Smooth muscle cell (in vitro differentiated cells): Measurements from ENCODE around the gene SUMF1. TPM values are rescaled to one million over a fixed set of nuclear protein-coding genes. Genes with fewer than 3 reads are reported as not detected.

Experiments used
- DNase-seq: peaks from one replicate; lab custom pipeline; 2025; ENCODE audit not compliant: unreplicated experiment; lab: John Stamatoyannopoulos, UW
- H2AFZ ChIP-seq: fragments of 200-600 bp; sonication (generic); 2 replicates; pipeline ENCODE4 v1.6.0; 2016; ENCODE audit warnings: antibody characterized with exemption, low read depth, mild to moderate bottlenecking
- H3F3A ChIP-seq: fragments of 200-600 bp; sonication (generic); 2 replicates; pipeline ENCODE4 v1.6.0; 2017; ENCODE audit warnings: antibody characterized with exemption, low read depth
- H3K27ac ChIP-seq: fragments of 200-600 bp; sonication (generic); 2 replicates; pipeline ENCODE4 v1.5.1; 2016; ENCODE audit warnings: low read depth, mild to moderate bottlenecking
- H3K27me3 ChIP-seq: fragments of 200-600 bp; sonication (generic); 2 replicates; pipeline ENCODE4 v1.6.1; 2016; ENCODE audit warnings: low read depth, mild to moderate bottlenecking
- H3K36me3 ChIP-seq: fragments of 200-600 bp; sonication (generic); 2 replicates; pipeline ENCODE4 v1.5.1; 2016; ENCODE audit warnings: low read depth
- H3K4me1 ChIP-seq: fragments of 200-600 bp; sonication (generic); 2 replicates; pipeline ENCODE4 v1.5.1; 2016; ENCODE audit warnings: low read depth
- H3K4me2 ChIP-seq: fragments of 200-600 bp; sonication (generic); 2 replicates; pipeline ENCODE4 v1.6.0; 2016; ENCODE audit warnings: mild to moderate bottlenecking
- H3K4me3 ChIP-seq: fragments of 200-600 bp; sonication (generic); 2 replicates; pipeline ENCODE4 v1.5.1; 2016; ENCODE audit warnings: mild to moderate bottlenecking
- H3K79me2 ChIP-seq: fragments of 200-600 bp; sonication (generic); 2 replicates; pipeline ENCODE4 v1.6.0; 2016; ENCODE audit warnings: low read depth, mild to moderate bottlenecking
- H3K9ac ChIP-seq: fragments of 200-600 bp; sonication (generic); 2 replicates; pipeline ENCODE4 v1.6.0; 2016; ENCODE audit warnings: low read depth
- H3K9me3 ChIP-seq: fragments of 200-600 bp; sonication (generic); replicated peaks from 2 replicates; pipeline ENCODE4 v1.5.1; 2016; ENCODE audit warnings: low read depth
- H4K20me1 ChIP-seq: fragments of 200-600 bp; sonication (generic); 2 replicates; pipeline ENCODE4 v1.6.0; 2016; ENCODE audit warnings: low read depth
- WGBS: methylation state at CpG from one replicate; pipeline ENCODE4 v1.1.7; 2016; ENCODE audit warnings: low lambda C conversion rate; 5-methylcytosine and 5-hydroxymethylcytosine counted together
- polyA plus RNA-seq: library from polyadenylated mRNA; unstranded; fragments of >200 nt; fragmentation: Nextera tagmentation; extraction: Ambion mirVana; gene quantifications from 2 replicates; pipeline ENCODE4 v1.2.1, GENCODE V29; 2016
- total RNA-seq: library from RNA; depleted of rRNA; stranded (reverse); fragments of >200 nt; gene quantifications from 2 replicates; pipeline ENCODE4 v1.2.3, GENCODE V29; 2014
- TF ChIP-seq, protein P1 (sequence below): fragments of 200-600 bp; sonication (generic); IDR thresholded peaks from 2 replicates; pipeline ENCODE4 v1.5.1; 2017; ENCODE audit warnings: borderline replicate concordance, mild to moderate bottlenecking, antibody characterized with exemption; ENCODE audit not compliant: insufficient read depth, poor library complexity, severe bottlenecking

SUMF1 gene
- total and polyA plus RNA-seq, 2 experiments from 2014 or later, result 28.3 to 29.5 TPM

DNA sequence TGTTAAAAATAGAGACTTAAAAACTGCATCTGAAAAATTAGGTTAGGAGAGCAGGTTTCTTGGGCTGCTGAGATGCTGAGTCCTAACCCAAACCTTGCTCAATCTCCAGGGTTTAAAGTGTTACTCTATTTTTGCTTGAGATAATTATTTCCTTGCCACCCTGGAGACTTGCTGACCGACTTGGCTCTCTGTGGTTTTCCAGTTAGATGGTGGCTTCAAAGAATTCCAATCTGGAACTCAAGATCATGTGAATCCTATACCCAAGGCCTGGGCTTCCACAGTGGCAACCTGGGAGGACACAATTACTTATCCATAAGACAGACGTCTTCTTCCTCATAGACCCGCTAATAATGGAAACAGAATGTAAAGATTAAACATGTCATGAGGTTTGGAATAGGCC, 47.7 kb downstream of the SUMF1 start:
- H2AFZ ChIP-seq, result no peak overlapping the region
- TF ChIP-seq, protein P1, sequence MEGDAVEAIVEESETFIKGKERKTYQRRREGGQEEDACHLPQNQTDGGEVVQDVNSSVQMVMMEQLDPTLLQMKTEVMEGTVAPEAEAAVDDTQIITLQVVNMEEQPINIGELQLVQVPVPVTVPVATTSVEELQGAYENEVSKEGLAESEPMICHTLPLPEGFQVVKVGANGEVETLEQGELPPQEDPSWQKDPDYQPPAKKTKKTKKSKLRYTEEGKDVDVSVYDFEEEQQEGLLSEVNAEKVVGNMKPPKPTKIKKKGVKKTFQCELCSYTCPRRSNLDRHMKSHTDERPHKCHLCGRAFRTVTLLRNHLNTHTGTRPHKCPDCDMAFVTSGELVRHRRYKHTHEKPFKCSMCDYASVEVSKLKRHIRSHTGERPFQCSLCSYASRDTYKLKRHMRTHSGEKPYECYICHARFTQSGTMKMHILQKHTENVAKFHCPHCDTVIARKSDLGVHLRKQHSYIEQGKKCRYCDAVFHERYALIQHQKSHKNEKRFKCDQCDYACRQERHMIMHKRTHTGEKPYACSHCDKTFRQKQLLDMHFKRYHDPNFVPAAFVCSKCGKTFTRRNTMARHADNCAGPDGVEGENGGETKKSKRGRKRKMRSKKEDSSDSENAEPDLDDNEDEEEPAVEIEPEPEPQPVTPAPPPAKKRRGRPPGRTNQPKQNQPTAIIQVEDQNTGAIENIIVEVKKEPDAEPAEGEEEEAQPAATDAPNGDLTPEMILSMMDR, result no peak
- no peaks in the 10 kb centered on the region for H3K27me3 ChIP-seq
- no peak overlapping the region for H3K27ac ChIP-seq
- no peak overlapping the region for H3K4me2 ChIP-seq
- 96% methylated on average over 3 of the region's 3 CpGs for WGBS
- no peaks in the 10 kb centered on the region for H3F3A ChIP-seq
- H3K4me1 ChIP-seq, result no peaks in the 10 kb centered on the region
- no peaks in the 10 kb centered on the region for H4K20me1 ChIP-seq
- no peak overlapping the region for H3K9ac ChIP-seq
- H3K4me3 ChIP-seq, result no peak overlapping the region
- no peak for DNase-seq
- H3K79me2 ChIP-seq, result no peaks in the 10 kb centered on the region
- no peaks in the 10 kb centered on the region for H3K36me3 ChIP-seq
- H3K9me3 ChIP-seq, result no peaks in the 10 kb centered on the region

DNA sequence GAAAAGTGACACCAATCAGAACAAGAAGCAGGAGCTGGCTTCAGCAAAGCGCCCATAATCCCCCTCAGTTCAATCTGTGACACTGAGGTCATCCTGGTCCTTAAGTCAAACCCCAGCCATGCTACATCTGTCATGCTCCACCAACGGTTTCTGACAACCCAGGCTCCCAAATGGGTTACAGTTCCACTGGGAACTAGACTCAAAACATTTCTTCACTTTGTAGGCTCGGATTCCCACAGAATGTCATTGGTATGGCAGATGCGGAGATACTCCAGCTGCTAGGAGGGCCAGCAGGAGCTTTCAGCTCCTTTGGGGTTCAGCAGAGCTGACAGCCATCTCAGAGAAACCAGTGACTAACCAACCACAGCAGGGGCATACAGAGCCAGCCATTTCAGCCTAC, 48.9 kb downstream of the SUMF1 start:
- no peaks in the 10 kb centered on the region for H3K9me3 ChIP-seq
- H3K9ac ChIP-seq, result no peak overlapping the region
- H3K4me2 ChIP-seq, result no peak overlapping the region
- DNase-seq, result no peak
- no peaks in the 10 kb centered on the region for H3F3A ChIP-seq
- H3K27ac ChIP-seq, result no peak overlapping the region
- H4K20me1 ChIP-seq, result no peaks in the 10 kb centered on the region
- H3K36me3 ChIP-seq, result no peaks in the 10 kb centered on the region
- H3K27me3 ChIP-seq, result no peaks in the 10 kb centered on the region
- H3K4me3 ChIP-seq, result no peak overlapping the region
- TF ChIP-seq, protein P1, result no peak
- 90% methylated on average over 4 of the region's 4 CpGs for WGBS
- no peak overlapping the region for H2AFZ ChIP-seq
- H3K79me2 ChIP-seq, result no peaks in the 10 kb centered on the region
- H3K4me1 ChIP-seq, result no peaks in the 10 kb centered on the region

DNA sequence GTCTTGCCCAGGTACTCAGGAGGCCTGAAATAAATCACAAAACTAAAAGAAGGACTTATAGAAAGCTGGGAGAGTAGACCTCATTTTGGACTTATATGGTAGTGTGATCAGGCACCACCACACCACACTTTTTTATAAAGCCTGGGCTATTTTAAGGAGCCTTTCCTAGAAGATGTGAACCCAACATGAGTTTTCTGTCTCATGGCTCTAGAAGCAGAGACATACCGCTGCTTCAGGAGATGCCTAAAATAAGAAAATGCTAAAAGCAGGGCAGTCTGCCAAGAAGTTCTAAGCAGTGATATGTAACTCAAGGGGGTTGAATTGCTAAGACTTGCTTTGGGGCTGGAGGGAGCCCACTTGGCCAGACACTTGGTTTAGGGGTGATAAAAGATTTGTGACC, 49.6 kb downstream of the SUMF1 start:
- no peaks in the 10 kb centered on the region for H3K27me3 ChIP-seq
- no peaks in the 10 kb centered on the region for H3F3A ChIP-seq
- H3K9ac ChIP-seq, result no peak overlapping the region
- no peaks in the 10 kb centered on the region for H3K4me1 ChIP-seq
- H3K36me3 ChIP-seq, result no peaks in the 10 kb centered on the region
- no peaks in the 10 kb centered on the region for H4K20me1 ChIP-seq
- no peak overlapping the region for H3K27ac ChIP-seq
- no peak overlapping the region for H3K4me2 ChIP-seq
- WGBS, result 94% methylated on average over 1 of the region's 1 CpG
- TF ChIP-seq, protein P1, result no peak
- H3K79me2 ChIP-seq, result no peaks in the 10 kb centered on the region
- no peak for DNase-seq
- H3K4me3 ChIP-seq, result no peak overlapping the region
- H2AFZ ChIP-seq, result no peak overlapping the region
- H3K9me3 ChIP-seq, result no peaks in the 10 kb centered on the region

DNA sequence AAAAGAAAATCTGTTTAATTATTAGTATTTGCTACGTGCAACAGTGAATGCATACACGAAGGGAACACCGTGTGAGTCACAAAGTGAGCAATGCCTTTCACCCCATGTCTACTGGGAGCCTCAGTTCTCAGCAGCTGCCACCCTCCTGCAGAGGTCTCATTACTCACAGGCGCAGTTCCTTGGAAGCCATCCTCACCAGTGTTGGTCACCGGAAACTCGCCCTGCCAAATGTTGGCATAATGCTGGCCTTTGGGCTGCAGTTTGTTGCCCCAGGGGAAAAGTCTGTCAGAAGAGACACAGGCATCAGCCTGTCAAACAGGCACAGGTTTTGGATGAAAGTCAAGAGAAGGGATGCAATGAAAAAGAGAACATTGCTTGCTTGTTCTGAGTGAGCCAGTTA, 50.1 kb downstream of the SUMF1 start:
- no peak overlapping the region for H3K4me2 ChIP-seq
- no peaks in the 10 kb centered on the region for H3K4me1 ChIP-seq
- H3K4me3 ChIP-seq, result no peak overlapping the region
- H2AFZ ChIP-seq, result no peak overlapping the region
- H3K36me3 ChIP-seq, result no peaks in the 10 kb centered on the region
- no peak overlapping the region for H3K27ac ChIP-seq
- no peaks in the 10 kb centered on the region for H3K79me2 ChIP-seq
- H3K27me3 ChIP-seq, result no peaks in the 10 kb centered on the region
- TF ChIP-seq, protein P1, result no peak
- no peak overlapping the region for H3K9ac ChIP-seq
- no peaks in the 10 kb centered on the region for H3F3A ChIP-seq
- DNase-seq, result no peak
- no peaks in the 10 kb centered on the region for H3K9me3 ChIP-seq
- no peaks in the 10 kb centered on the region for H4K20me1 ChIP-seq
- 90% methylated on average over 6 of the region's 6 CpGs for WGBS
